Omental fat pad (tissue), 4 donors: ENCODE results near the gene PTBP2. TPM values are rescaled to one million over a fixed set of nuclear protein-coding genes. Genes with fewer than 3 reads are reported as not detected.
"Not testable (repeated sequence)": the region's sequence is repeated elsewhere in the genome, so short reads cannot be mapped to it uniquely, and the experiment has no call there.

Experiments
- ATAC-seq: fragments of 150-250 bp; one replicate; pipeline ENCODE4 v1.9.1; 2016; ENCODE audit warnings: mild to moderate bottlenecking, moderate library complexity; ENCODE audit not compliant: low FRiP score
- DNase-seq: peaks from one replicate; pipeline ENCODE4 v3.0.0-alpha.2; 2019; ENCODE audit warnings: low spot score
- total RNA-seq, 4 donors: library from RNA; depleted of rRNA; stranded (reverse); fragments of >200 nt; gene quantifications; one replicate each; pipeline ENCODE4 v1.1.0, GENCODE V29; 2016
- TF ChIP-seq, protein P1 (sequence below), 3 donors: fragments of 450-650 bp; IDR thresholded peaks; one replicate each; pipeline ENCODE4 v1.5.1; 2016 to 2017; ENCODE audit warnings: antibody characterized with exemption in 3 of 3, mild to moderate bottlenecking in 3 of 3, moderate library complexity in 2 of 3

PTBP2 gene
- total RNA-seq, 4 donors from 2014 or later = 23.3 to 102 (median 38.9) TPM

DNA sequence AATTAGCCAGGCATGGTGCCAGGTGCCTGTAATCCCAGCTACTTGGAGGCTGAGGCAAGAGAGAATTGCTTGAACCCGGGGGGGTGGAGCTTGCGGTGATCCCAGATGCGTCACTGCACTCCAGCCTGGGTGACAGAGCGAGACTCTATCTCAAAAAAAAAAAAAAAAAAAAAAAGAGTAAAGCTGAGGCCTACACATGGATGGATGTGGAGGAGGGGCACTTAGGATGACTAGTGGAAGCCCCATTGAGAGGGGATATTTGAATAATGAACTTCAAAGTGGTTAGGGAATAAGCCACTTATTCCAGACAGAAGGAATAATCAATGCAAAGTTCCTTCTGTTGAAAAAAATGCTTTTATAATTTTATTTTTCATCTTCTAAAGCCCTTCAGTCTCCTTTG, 51.4 kb downstream of the PTBP2 start:
- DNase-seq (no peak), ATAC-seq (no peak)
- TF ChIP-seq, protein P1, sequence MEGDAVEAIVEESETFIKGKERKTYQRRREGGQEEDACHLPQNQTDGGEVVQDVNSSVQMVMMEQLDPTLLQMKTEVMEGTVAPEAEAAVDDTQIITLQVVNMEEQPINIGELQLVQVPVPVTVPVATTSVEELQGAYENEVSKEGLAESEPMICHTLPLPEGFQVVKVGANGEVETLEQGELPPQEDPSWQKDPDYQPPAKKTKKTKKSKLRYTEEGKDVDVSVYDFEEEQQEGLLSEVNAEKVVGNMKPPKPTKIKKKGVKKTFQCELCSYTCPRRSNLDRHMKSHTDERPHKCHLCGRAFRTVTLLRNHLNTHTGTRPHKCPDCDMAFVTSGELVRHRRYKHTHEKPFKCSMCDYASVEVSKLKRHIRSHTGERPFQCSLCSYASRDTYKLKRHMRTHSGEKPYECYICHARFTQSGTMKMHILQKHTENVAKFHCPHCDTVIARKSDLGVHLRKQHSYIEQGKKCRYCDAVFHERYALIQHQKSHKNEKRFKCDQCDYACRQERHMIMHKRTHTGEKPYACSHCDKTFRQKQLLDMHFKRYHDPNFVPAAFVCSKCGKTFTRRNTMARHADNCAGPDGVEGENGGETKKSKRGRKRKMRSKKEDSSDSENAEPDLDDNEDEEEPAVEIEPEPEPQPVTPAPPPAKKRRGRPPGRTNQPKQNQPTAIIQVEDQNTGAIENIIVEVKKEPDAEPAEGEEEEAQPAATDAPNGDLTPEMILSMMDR (IDR thresholded peaks at IDR 0.05) = no peak

DNA sequence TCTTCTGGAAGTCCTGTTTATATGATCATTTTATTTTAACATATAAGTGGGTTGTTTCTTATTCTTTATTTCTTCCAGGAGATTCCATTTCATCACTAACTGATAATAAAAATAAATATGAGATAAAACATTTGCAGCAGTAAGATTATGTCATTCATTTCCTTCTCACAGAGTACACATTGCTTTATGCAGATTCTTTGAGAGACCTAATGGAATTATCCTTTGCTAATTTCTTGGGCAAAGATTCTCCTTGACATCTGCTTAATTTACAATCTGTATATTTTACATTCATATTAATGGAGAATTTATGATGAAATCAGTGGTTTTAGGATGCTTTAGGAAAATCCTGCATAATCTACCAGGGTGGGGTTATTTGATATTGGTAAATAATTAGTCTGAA, 60.6 kb downstream of the PTBP2 start:
- ATAC-seq (no peak), DNase-seq (no peak)
- TF ChIP-seq, protein P1 (IDR thresholded peaks at IDR 0.05) = no peak

DNA sequence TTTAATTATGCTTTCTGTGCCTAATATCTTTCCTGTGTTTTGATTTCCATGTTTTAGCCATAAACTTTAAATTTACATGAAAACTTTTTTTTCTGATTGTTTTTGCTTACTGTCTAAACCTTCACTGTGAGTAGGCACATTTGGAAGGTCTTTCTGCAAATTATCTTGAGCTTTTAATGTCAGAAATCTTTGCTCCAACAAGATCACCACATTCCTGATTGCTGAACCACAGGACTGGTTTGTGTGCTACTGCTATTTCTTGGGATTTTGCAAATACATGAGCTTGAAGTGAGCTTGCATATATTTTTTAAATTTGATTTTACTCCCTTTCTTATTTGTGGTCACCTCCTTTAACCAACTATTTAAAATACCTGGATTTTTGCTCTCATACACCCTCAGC, 61.3 kb downstream of the PTBP2 start:
- ATAC-seq (no peak), DNase-seq (no peak)
- TF ChIP-seq, protein P1 (IDR thresholded peaks at IDR 0.05) = no peak

- DNase-seq = no peak
- TF ChIP-seq, protein P1 (IDR thresholded peaks at IDR 0.05) = no peak
- ATAC-seq = no peak
Observed at GRCh38 chr1:96790599-96790998, 69.0 kb downstream of the PTBP2 start.

DNA sequence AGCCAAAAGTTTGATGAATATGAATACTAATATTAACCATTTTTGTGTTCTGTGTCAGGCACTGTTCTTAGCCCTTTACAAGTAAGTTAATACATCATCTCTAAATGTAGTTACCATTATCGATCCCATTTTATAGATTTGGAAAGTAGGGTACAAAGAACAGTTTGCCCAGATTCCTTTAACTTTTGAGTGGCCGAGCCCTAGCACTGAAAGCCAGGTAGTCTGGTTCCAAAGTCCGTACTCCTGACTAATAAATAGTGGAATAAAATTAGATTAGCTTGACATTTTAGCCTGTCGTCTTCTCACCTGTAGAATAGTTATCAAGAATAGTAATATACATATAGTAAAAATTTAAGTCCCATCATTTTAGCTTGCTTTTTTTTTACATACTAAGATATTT, 70.6 kb downstream of the PTBP2 start:
- DNase-seq = no peak
- TF ChIP-seq, protein P1 (IDR thresholded peaks at IDR 0.05) = no peak
- no peak for ATAC-seq

DNA sequence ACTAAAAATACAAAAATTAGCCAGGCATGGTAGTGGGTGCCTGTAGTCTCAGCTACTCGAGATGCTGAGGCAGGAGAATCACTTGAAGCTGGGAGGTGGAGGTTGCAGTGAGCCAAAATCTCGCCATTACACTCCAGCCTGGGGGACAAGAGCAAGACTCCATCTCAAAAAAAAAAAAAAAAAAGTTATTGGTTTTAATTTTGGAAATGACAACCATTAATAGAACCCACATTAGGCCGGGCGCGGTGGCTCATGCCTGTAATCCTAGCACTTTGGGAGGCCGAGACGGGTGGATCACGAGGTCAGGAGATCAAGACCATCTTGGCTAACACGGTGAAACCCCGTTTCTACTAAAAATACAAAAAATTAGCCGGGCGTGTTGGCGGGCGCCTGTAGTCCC, 80.1 kb downstream of the PTBP2 start:
- not testable (repeated sequence) for ATAC-seq, DNase-seq

- no peak for ATAC-seq
- TF ChIP-seq, protein P1 (IDR thresholded peaks at IDR 0.05) = no peak
- DNase-seq = no peak
Observed at GRCh38 chr1:96804648-96805047, 83.1 kb downstream of the PTBP2 start.

DNA sequence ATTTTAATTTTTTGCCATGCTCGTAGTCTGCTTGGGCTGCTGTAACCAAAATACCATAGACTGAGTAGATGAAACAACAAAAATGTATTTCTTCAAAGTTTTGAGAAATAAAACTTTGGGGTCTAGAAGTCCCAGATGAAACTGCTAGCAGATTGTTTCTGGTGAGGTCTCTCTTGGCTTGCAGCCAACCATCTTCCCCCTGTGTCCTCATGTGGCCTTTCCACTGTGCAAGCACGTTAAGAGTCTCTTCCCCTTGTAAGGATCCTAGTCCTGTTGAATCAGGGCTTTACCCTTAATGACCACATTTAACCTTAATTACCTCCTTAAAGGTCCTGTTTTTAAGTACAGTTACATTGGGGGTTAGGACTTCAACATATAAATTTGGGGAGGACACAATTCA, 86.6 kb downstream of the PTBP2 start:
- ATAC-seq (no peak), DNase-seq (no peak)
- TF ChIP-seq, protein P1 (IDR thresholded peaks at IDR 0.05) = no peak
